SIG-M5 (cell line): ENCODE results near the gene TNNT3.

Source experiments
- DNase-seq: peaks from one replicate; lab custom pipeline; 2025; lab: John Stamatoyannopoulos, UW

The TNNT3 gene

DNA sequence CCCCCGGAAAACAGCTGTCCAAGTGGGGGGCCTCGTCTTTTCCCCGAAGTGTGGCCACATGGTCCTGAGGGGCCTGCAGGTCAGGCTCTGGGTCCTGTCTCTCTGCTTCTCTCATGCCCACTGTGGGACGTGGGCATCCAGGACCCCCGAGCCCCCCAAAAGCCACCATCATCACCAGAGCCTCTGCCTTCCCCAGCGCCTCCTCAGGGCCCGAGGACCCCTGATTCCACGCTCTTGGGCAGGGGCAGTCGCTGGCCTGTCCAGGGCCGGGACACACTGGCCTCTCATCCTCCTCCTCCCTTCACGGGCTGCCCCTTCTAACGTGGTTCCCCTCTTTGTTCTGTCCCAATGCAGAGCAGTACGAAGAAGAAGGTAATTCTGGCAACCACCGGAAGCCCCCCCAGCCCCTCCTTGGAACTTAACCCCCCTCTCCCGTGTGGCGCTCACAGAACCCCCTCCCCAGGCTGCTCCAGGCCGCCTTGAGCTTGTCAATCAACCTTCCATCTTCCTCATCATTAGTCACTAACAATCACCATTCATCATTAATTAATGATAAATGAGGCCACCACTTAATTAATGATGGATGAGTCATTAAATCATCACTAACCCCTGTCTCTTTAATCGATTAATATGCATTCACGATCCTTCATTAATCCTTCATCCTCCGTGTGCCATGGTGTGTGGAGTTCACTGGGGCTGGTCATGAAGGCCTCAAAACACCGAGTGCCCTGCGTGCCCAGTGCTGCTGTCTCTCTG lies 3.9 kb downstream of the TNNT3 start:
- DNase-seq: no peak

DNA sequence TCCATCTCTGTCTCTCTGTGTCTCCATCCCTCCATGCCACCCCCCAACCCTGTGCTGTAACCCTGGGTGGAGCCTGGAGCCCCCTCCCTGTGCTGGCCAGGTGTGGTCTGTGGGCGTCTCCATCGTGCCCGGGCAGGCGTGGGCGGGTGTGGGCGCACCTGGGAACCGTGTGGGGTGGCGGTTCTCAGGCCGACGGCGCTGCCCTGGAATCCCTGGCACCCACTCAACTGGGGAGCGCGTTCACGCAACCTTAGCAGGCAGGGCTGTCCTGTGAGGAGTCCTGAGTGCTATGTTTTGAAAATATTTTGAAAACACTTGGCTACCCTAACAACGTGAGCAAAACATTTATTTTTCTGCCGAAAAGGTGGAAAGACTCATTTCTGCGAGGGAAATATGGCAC lies 4.7 kb downstream of the TNNT3 start:
- DNase-seq: no peak

DNA sequence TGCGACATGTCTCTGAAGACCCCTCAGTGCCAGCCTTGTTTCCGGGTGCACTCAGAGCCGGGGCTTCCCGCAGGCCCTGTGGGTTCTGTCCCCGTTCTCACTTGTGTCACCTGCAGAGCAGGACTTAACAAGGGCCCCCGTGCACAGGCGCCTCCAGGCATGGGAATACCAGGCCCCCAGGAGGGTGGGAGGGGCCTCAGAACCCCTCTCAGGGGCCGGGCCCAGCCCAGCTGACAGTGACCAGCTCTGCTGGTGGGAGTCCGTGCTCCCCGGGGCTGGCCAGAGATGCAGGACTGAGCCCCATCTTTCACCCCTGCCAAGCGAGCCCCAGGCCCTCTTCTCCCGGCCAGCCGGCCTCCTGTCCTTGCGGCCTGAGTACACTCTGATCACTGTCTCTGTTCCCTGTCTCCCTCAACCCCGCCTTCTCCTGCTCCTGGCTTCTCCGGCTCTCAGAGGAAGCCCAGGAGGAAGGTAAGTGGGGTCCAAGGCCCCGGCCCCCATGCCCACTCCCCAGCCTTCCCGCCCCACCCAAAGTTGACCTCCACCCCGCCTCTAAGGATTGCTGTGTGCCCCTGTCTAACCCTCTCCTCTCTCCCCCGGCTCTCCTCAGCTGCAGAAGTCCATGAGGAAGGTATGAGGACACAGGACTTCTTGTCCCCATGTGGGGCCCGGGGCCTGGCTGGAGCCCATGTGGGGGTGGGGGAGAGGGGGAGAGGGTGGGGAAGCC lies 5.3 kb downstream of the TNNT3 start:
- no peak for DNase-seq

DNA sequence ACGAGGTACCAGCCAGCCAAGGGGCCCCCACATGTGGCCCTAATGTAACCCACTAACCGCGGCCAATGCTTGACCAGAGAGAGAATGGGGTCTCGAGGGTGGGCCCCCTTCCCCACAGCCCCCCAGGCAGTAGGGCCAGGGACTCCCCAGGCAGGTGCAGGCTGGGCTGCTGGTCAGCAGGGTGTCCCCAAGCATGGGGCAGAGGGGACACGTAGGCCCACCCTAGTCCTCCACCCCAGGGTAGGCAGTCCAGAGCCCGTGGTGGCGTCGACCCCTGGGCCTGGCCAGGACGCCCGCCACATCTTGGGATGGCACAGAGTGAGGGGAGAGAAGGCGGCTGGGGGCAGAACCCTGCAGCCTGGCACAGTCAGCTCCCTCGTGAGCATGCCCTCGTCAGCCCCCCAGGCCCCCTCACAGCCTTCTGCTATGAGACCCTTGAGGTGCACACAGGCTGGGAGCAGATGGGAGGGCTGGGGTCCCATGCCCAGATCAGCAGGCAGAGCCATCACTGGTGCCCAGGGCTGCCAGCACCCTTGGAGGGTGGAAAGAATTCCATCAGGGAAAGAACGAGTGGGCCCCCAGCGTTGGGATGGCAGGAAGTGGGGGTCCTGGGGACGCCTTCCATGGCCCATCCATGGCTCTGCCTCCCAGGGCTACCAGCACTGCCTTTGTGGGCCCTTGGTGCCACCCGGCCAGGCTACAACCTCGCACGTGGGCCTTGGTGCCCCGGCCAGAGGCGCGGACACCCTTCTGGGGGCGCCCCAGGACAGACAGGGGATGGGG lies 6.1 kb downstream of the TNNT3 start:
- no peak for DNase-seq

DNA sequence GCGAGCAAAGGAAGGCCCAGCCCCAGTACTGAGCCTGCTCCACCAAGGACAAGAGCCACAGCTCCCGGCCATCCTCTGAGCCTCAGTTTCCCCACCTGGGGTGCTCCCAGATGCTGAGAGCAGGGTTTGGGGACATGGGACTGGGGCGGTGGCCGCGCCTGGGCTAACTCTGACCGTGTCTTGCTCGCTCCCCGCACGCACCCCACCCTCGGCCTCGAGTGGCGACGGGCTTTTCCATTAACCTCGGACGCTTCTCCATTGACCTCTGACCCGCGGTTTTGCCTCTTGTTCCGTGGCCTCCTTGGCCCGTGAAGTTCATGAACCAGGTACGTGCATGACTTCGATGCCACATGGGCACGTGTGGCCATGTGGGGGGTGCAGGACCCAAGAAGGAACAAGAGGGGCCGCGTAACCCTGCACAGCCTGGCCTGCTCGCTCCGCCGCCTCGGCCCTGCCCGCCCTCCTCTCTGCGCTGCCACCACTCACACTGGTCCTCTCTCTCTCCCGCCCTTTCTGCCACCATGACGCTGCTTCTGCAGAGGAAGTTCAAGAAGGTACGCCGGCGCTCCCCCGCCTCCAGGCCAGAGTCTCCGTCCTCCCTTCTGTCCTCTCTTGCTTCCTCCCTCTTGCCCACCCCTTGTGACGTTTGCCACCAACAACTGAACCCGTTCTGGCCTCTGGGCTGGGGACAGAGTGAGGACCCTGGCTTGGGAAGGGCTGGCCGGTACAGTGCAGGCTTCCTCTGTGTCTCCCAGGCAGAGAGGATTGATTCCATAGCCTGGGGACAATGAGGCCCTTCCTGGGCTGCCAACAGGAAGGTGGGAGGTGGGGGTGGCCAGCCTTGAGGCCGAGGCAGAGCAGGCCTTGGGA lies 6.9 kb downstream of the TNNT3 start:
- no peak for DNase-seq

DNA sequence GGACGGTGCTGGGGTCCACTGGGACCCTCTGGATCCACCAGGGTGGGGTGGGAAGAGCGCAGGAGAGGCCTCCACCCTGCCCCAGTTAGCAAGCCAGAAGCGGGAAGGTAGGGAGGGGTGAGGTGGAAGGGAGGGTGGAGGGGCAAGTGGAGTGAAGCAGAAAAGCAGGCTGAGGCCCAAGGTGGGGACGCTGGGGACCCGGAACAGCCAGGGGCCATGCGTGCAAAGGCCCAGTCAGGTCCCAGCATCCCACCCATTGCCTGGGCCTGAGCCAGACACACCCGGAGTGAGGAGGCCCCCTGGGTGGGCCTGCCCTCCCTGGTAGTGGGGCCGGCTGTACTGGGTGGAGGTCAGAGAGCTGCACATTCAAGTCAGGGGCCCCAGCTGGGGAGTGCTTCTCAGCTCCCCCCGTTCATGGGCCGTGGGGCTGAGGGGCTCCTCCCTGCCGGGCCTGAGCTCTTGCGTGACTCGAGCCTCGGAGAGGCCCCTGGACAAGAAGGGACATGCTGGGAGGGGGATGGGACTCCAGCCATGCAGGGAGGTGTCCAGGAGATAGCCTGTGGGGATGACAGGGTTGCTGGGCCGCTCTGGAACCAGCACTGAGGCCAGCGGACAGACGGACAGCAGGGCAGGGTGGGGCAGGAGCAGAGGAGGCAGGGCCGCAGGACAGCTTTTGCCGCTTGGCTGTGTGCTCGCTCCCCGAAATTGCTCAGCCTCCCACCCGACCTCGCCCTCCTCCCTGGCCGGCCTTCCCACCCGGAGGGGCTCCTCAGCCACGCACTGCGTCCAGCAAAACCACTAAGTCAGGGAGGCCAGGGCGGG lies 7.7 kb downstream of the TNNT3 start:
- DNase-seq: no peak

DNA sequence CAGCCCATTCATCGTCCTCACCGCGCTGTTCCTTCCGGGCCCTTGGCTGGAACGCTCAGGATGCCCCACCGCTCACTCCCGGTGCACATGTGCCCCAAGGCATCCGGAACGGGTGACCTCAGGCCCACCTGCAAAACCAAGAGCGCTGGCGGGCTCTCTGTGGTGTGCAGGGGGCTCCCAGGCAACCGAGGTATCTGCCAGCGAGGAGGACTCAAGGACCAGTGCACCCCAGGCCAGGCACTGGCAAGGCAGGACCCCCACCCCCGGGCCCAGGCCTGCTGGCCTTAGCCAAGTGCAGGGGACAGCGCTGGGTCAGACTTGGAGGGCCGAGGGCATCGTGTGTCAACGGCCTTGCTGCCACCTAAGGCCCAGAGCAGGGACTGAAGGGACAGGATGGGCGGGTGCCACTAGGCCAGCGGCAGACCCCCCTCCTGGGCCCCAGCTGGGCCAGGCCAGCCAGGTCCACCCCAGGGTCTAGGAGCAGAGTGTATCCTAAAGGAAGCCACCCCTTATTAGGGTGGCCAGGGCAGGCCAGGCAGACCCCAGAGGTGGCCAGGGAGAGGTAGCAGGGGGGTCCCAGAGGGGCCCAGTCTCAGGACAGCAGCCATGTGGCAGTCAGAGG lies 8.5 kb downstream of the TNNT3 start:
- DNase-seq: no peak

DNA sequence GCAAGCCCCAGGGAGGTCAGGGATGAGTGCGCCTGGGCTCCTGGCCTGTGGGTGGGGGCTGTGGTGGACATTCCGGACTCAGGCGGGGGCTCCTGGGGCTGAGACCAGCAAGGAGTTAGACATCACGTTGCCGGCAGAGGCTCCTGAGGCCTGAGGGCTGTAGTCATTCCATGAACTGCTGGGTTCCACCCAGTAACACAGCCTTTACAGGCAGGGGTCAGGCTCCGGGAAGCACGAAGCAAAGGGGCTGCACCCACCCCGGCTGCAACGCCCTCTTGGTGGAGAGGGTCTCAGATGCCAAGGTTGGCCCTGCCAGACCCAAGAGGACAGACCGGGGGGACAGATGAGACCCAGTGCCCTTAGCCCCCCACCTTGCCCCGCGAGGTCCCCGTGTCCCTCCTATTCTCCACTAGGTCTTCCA lies 9.0 kb downstream of the TNNT3 start:
- no peak for DNase-seq

DNA sequence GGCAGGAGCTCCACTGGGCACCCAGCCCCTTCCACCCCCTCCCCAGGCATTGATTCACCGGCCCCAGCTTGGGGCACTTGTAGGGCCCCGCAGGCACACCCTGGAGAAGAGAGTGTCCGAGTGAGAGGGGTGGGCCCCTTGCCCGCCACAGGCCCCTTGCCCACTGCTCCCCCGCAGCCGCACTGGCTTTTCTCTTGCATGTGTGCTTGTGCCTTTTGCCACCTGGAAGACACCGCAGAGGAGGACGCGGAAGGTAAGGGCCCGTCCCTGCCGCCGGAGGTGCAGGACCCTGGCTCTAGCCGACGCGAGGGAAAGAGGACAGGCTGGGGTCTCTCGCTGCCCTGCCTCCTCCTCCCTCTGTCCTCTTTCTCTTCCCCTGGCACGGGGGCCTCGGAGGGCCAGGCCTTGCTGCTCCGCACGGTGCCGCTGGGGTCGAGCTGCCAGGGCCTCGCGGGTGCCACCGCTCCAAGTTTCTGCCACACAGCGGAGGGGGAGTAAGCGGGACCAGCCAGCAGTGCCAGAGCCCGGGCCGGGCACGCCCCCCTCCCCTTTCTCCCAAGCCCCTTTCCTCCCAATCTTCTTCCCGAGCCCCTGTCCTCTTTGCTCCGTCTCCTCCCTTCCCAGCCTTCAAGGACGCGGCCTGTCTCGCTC lies 9.5 kb downstream of the TNNT3 start:
- no peak for DNase-seq

DNA sequence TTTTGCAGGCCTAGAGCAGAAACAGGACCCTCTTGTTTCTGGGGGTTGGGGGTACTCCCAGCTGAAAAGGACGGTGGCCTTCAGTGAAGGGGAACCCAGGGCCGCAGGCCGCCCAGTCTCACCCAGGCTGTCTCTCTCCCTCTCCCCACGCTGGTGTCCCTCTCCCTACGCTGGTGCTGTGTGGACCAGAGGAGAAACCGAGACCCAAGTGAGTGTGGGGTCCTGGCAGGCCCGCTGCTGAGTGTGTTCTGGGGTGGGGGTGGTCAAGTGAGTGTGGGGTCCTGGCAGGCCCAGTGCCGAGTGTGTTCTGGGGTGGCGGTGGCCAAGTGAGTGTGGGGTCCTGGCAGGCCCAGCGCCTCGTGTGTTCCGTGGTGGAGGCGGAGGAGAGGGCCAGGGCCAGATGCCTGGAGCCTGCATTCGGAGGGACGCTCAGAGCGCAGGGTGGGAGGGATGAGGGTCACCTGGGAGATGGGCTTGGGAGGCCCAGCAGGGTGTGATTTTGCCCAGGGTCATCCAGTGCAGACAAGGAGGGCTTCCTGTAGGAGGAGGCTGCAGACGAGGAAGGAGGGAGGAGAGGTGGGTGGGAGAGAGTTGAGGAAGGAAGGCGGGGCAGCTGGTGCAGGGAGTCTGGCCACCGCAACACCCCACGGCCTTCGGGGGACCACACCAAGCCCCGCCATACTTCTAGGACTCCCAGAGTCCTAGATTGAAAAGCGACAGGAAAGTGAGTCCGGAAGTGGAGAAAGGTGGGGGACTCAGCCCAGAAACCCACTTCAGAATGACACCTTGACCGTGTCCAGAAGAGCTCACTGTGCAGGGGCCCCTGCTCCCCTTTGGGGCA lies 10.3 kb downstream of the TNNT3 start:
- no peak for DNase-seq

DNA sequence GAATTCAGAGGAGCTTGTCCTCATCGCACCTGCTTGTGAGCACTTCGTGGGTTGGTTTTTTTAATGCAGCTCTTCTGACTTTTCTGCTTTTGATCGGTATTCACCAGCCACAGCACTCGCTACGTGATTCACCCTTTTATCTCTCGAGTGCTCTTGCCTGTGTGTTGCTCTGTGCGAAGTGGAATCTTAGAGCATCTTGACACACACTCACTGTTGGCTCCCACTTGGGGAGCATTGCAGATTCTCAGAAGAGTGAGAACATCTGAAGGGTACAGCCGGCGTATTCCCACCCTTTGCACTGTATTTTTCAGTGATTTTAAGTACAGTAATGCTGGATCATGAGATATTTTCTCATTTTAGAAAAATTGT lies 10.9 kb downstream of the TNNT3 start:
- DNase-seq: no peak

DNA sequence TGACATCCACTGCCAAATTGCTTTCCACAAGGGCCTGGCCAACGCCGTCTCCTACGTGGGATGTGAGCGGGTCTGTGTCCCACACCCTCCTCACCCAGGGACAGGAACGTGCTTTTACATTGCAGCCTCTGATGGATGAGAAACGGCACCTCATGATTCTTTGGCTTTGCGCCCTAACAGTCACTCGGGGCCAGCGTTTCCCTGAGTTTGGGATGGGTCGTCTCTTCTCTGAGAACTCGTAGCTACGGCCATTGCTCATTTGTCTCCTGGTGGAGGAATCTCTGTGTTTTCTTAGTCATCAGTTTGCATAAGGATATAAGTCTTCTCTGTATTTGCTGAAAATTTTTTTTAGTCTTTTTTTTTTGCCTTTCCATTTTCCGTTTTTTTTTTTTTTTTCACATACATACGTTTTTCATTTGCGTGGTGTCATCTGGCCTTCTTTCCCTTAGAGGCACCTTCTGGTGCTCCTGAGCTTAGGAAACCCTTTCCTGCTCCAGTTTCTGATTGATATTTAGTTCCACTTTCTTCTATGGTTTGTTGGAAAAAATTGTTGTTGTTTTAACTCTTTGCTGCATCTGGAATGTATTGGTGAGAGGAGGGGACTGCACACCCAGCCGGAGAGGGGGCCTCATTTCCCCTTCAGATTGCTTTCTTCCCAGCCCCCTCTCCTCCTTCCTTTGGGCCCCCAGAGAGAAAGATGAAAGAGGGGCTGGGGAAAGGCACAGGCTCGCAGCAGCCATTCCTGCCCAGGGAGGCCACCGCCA lies 12.0 kb downstream of the TNNT3 start:
- no peak for DNase-seq

DNA sequence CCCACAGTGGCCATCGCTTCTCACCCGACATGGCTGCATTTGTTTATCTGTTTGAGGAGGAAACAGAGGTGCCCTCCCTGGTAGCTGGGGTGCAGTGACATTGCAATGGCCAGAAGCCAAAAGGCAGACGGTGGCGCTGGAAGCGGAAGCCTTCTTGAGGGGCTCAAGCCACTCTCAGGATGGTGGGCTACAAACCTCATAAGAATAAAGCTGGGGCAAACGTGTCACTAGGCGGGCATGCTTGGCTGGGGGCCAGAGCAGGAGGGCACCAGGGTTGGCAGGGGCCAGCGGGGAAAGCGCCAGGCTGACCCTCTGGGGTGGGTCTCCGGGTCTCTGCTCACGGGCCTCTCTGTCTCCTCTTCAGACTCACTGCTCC lies 12.6 kb downstream of the TNNT3 start:
- DNase-seq: no peak

DNA sequence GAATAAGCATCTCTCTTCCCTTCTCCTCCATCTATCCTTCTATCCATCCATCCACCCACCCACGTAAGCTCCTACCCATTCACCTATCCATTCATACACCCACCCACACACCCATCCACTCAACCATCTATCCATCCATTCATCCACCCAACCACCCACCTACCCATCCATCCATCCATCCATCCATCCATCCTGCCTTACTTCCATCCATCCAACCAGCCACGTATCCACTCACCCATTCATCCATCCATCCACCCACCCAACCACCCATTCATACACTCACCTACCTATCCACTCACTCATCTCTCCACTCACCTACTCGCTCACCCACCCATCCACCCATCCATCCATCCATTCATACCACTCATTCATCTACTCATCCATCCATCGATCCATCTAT lies 13.2 kb downstream of the TNNT3 start:
- no peak for DNase-seq

DNA sequence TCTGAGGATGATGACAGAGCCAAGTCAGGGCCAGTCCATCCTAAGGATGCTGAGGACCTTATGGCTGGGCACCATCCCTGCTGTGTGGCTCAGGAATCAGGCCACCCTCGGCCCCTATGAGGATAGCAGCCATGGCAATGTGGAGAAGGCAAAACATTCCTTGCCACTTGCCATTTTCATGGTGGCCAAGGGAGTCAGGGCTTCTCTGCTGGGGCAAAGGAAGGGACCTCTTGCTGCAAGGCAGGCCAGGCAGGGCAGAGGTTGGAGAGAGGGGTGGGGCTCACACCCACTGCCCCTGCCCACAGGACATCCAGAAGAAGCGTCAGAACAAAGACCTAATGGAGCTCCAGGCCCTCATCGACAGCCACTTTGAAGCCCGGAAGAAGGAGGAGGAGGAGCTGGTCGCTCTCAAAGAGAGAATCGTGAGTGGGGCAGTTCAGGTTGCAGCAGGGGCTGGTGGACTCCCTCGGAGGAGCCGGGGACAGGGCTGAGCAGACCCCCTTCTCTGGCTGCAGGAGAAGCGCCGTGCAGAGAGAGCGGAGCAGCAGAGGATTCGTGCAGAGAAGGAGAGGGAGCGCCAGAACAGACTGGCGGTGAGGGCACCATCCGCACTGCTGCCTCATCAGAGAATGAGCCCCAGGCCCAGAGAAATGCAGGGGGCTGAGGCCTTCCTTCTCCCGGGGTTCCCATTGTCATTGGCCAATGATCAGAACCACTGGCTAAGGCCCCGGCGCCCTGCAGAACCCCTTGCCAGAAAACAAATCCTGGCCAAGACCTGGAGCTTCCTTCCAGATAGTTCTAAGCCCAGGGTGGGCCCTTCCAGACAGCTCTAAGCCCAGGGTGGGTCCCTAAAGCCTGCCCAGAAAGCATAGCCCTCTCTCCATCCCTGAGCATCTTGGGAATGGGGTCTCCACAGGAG lies 14.2 kb downstream of the TNNT3 start:
- DNase-seq: no peak

DNA sequence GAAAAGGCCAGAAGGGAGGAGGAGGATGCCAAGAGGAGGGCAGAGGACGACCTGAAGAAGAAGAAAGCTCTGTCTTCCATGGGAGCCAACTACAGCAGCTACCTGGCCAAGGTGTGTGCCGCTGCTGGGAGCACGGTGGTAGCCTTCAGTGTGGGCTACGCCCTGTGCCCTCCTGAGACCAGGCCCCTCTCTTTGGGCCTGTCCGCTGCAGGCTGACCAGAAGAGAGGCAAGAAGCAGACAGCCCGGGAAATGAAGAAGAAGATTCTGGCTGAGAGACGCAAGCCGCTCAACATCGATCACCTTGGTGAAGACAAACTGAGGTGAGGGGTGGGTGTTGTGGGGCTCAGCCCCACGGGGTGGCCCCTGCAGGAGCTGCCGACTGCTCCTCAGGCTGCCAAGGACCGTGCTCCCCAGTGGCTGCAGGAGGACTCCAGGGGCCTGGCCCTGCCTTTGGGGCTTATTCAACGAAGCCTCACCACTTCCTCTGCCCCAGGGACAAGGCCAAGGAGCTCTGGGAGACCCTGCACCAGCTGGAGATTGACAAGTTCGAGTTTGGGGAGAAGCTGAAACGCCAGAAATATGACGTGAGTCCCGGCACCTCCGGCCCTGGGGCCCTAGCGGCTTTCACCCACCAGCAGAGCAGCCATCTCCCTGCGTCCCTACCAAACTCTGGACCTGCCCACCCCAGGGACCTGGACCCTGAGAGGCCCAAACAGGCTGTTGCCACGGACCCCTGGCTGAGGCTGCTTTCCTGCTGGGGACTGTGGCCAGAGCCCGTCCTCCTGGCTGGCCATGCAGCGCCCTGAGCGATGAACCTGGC lies 15.0 kb downstream of the TNNT3 start:
- no peak for DNase-seq
